GM21737 (cell line): ENCODE results near the gene KRTAP10-5.
"Not testable (repeated sequence)": the region's sequence is repeated elsewhere in the genome, so short reads cannot be mapped to it uniquely, and the experiment has no call there.

ENCODE experiments used
- ATAC-seq: cut with Tn5 transposase; IDR thresholded peaks from one replicate; pipeline ENCODE4 v1.9.1; 2021; ENCODE audit warnings: mild to moderate bottlenecking, moderate library complexity; ENCODE audit not compliant: unreplicated experiment

Gene KRTAP10-5

DNA sequence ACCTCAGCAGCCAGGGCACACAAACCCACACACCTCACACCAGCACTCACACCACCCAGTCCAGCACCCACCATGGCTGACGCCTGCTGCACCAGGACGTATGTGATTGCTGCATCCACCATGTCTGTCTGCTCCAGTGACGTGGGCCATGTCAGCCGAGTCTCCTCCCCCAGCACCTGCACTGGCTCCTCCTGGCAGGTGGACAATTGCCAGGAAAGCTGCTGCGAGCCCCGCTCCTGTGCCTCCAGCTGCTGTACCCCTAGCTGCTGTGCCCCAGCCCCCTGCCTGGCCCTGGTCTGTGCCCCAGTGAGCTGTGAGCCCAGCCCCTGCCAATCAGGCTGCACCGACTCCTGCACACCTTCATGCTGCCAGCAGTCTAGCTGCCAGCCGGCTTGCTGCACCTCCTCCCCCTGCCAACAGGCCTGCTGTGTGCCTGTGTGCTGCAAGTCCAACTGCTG, 31.7 kb upstream of the KRTAP10-5 start, which contains the start of gene KRTAP10-8:
Gene KRTAP10-8, plus strand, starts transcription at position 51 of the 458 bp plus-strand sequence. Its CDS starts 22 bp downstream, at position 73.
- ATAC-seq: no peak

DNA sequence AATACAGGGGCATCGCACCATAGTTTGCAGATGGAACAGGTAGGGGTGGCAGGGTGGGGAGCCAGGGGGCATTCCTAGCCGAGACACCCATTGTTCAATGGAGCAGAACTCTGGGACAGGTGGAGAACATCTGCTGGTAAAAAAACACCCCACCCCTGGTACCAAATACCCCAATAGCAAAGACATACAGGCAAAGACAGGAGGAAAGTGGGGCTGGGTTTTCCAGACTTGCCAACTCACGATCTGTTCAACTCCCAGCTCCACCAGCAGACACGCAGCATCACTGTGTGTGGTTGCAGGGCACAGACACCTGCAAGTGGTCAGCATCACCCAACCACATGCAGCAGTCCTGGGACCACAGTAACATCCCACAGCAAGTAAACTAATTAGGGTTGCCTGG, 31.1 kb upstream of the KRTAP10-5 start:
- no peak for ATAC-seq

DNA sequence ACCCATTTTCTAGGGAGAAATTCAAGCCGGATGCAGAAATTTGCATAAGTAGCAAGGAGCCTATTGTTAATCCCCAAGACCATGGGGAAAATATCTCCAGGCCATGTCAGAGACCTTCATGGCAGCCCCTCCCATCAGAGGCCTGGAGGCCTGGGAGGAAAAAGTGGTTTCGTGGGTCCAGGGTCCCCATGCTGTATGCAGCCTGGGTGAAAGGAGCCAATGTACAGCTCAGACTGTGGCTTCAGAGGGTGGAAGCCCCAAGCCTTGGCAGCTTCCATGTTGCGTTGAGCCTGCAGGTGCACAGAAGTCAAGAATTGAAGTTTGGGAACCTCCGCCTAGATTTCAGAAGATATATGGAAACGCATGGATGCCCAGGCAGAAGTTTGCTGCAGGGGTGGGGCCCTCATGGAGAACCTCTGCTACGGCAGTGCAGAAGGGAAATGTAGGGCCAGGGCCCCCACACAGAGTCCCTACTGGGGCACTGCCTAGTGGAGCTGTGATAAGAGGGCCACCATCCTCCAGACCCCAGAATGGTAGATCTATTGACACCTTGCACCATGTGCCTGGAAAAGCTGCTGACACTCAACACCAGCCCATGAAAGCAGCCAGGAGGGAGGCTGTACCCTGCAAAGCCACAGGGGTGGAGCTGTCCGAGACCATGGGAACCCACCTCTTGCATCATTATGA, 29.9 kb upstream of the KRTAP10-5 start:
- ATAC-seq: not testable (repeated sequence)

DNA sequence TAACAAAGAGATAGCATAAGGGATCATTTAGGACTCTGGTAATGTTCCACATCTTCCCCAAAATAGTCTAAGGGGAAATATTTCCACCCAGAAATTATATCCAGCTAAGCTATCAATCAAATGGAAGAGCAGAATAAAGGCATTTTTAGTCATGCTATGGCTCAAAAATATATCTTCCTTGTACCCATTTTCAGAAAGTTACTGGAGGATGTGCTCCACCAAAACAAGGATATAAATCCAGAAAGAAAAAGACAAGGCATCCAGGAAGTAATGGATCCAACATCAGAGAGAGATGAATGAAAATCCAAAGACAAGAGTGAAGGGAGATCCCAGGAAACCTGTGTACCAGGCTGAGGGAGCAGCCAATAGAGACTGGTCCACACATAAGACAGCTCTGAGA, 28.8 kb upstream of the KRTAP10-5 start:
- ATAC-seq: no peak

DNA sequence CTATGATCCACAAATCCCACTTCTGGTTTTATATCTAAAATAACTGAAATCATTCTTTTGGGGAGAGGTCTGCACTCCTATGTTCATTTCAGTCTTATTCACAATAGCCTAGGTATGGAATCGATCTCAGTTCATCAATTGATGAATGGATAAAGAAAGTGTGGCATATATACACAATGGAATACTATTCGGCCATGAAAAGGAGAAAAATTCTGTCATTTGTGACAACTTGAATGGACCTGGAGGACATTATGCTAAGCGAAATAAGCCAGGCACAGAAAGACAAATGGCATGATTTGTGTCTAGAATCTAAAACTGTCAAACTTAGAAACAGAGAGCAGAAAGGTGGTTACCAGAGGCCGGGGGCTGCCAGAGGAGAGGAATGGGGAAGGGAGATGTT, 26.1 kb upstream of the KRTAP10-5 start:
- ATAC-seq: no peak

DNA sequence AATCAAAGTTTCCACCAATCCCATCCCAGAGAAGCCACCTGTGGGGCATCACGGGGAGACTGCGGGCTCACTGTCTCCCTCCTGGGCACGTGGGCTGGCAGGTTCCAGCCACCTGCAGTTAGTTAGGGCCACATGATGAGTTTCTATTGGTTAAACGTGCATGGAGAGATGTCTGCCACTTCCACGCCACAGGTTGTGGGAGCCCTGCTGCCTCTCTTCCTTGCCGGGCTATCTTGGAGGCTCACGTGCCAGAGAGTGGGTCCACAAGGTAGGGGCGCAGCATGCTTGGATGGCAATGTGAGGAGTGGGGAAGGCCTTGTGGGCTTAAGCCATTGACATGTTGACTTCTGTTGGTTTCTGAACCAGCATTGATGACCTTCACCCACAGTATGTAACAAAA, 23.5 kb upstream of the KRTAP10-5 start:
- ATAC-seq: no peak

DNA sequence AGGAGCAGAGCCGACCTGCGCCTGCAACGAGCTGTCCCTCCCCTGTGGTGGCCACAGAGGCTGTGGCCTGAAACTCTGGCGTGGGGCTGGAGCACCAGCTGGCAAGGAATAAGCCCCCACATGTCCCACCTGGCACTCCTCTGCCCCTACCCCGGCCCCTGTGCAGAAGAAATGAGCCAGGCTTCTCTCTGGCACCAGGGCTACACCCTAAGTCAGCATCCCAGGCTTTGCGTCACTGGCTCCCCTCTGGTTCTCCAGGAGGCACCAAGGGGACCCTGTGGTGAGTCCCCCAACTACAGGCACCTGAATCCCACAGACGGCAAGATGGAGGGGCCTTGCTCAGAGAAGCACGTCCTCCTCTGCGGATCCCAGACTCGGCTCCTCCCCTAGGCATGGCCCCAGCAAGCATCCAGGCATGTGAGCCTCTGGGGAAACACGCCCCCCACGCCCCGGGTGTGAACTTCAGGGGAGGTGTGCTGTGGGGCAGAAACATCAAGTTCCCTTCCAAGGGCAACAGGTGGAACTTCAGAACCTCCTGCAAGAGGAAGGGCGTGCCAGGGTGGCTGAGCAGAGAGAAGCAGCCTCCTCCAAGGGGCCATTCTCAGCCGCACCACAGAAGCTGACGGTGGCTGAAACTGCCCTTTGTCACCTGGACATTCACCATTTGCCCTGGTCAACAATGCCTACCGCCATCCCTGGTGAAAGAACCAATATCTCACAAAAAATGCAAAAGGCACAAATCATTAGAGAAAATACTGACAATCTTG, 22.9 kb upstream of the KRTAP10-5 start:
- ATAC-seq: no peak

DNA sequence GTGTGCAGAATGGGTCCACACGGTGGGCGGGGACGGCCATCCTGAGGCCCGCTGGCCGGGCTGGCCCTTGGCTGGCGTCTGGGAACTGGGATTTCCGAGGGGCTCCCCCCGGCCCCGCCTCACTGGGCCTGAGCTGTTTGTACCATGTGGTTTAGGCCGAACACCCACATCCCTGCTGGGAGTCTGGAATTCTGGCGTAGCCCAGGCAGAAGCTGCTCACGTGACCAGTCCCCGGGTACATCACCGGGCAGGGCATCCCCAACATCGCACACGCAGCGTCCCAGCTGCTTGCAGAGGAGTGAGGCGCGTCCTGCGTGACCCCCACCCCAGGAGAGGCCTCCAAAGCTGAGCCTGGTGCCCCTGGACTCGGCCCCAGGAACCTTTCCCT, 22.1 kb upstream of the KRTAP10-5 start:
- no peak for ATAC-seq

DNA sequence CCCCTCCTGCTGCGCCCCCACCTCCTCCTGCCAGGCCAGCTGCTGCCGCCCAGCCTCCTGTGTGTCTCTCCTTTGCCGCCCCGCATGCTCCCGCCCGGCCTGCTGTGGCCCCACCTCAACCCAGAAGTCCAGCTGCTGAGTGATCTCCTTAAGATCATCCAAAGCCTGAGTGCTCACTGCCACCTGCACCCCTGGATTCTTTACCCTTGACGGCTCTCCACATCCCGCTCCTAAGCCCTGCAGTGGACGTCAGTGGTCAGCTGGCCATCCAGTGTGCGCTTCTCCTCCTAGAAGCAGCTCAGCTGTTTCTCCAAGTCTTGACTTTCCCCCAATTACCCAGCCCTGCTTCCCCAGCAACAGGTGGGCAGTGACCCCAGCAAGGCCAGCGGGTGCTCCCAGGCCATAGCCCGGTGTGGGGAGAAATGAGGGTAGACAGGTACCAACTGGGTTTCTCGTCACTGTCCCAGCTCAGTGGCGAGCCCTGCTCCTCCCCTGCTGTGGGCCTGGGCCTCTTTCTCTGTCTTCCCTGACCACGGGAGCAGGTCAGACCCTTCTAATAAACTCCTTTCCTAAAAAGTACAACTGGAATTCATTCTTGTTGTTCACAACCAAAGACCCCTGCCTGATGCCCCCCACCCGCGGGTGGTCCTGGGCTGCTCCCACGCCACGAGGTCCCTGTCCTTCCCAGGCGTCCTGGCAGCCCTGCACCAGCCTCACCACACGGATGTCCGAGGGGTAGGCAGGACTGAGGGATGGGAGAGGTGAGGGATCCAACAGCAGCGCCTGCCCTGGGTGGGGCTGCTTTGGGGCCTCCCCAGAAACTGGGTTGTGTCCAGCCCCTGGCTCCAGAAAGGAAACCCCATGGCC, 21.4 kb upstream of the KRTAP10-5 start:
- ATAC-seq: no peak

DNA sequence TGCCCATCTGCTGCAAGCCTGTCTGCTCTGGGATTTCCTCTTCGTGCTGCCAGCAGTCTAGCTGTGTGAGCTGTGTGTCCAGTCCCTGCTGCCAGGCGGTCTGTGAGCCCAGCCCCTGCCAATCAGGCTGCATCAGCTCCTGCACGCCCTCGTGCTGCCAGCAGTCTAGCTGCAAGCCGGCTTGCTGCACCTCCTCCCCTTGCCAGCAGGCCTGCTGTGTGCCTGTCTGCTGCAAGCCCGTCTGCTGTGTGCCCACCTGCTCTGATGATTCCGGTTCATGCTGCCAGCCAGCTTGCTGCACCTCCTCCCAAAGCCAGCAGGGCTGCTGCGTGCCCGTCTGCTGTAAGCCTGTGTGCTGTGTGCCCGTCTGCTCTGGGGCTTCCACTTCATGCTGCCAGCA, 20.7 kb upstream of the KRTAP10-5 start:
- not testable (repeated sequence) for ATAC-seq

DNA sequence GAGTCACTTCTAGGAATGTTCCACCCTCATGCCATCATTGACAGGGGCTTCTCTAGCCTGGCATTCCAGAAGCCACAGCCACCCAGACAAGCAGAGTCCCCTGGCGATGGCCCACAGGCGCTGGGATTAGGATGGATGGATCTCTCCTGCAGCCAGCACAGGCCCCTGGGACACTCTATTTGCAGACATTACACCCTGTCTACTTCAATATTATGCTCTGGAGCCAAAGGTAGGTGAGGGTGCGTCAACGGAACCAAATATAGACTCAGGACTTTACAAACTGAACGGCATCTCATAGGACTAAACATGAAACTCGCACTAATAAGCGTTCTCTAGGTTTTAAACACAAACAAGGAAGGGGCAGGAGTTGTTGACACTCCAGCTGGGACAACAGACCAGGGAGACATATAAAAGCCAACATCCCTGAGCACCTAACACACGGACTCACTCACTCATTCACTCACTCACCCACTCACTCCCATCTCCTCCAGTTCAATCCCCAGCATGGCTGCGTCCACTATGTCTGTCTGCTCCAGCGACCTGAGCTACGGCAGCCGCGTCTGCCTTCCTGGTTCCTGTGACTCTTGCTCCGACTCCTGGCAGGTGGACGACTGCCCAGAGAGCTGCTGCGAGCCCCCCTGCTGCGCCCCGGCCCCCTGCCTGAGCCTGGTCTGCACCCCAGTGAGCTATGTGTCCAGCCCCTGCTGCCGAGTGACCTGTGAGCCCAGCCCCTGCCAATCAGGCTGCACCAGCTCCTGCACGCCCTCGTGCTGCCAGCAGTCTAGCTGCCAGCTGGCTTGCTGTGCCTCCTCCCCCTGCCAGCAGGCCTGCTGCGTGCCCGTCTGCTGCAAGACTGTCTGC, 19.9 kb upstream of the KRTAP10-5 start, which contains the start of gene KRTAP10-7:
Gene KRTAP10-7, plus strand, starts transcription at position 480 of the 861 bp plus-strand sequence. Its CDS starts 25 bp downstream, at position 505.
- ATAC-seq: not testable (repeated sequence)

DNA sequence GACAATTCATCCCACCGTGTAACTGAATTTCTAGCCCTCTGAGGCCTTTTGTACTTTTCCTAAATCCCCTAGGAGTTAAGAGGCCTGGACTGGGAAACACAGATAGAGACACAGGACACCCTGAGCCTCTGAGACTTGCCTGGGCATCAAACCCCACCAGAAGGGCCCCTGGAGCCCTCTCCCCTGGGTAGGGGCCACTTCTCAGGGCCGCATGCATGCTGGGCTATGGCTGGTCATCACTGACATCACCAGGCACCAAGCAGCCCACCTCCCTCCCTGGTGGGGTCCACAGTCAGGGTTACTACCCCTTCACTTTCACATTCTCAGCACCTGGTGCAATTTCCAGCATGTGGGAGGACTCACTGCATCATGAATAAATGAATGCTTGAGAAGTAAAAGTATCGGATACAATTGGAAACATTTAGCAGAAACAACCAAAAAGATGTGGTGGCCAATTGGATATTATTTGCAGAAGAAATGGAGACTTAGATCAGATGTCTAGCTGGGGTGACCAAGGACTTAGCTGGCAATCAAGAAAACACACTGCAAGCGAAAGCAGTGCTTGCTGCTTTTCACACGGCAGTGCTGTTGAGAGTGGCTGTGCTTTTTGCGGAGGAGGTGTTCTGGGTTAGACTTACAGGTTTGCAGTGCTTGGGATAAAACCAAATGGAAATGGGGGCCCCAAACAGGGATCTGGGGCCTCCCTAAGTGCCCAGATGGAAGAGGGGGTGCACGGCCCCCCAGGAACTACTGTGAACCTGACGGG, 19.0 kb upstream of the KRTAP10-5 start:
- ATAC-seq: no peak

DNA sequence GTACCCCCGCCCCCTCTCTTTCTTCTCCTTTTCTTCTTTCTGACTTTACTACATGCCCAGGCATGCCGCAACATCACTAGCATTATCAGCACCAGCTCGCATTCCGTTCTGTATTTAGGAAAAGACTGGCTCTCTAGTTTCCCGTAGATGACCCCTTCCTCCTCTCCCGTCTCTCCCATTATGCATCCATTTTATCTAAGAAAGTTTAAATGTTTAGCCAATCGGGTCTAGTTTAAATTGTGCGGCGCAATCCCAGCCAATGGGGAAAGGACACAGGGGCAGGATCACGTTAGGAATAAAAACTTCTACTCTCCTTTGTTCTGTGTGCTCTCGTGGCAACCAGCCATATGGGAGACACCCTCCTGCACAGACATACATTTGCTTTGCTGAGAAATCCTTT, 17.7 kb upstream of the KRTAP10-5 start:
- ATAC-seq: no peak

DNA sequence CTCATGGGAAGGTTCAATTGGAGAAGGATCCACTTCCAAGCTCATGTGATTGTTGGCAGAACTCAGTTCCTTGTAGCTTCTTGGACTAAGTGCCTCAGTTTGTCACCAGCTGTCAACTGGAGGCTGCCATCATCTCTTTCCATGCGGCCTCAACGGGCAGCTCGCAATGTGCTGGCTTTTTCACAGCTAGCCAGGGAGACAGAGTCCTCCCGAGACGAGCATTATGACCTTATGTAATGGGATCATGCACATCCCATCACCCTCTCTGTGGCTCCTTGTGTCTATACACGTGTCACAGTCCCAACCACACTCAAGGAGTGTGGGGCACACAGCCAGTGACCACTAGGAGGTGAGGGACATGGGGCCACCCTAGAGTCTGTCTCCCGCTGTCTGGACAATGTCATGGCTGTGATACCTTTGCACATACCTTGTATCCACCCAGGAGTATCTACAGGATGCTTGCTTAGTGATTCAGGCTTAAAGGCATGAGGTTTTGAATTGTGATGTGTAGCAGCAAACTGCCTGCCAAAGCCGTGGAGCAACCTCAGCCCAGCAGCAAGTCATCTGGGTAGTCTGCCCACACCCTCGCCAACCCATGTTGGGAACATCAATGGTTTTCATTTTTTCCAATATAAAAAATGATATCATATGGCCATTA, 15.8 kb upstream of the KRTAP10-5 start:
- no peak for ATAC-seq

DNA sequence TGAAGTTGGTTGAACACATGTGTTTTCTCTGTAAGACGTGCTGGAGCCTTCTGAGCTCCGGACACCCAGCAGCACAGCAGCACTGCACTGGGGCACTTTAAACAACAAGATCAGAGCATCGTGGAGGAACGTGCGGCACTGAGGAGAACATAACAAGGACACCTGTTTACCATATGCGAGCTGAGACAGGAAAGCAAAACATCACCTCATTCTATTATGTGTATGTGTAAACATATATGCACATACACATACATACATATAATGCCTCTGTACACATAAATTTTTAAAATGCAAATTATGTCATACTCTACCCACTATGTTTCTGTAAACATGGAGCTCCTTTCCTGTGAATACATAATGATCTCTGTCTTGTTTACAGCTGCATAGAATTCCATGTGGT, 15.1 kb upstream of the KRTAP10-5 start:
- no peak for ATAC-seq

DNA sequence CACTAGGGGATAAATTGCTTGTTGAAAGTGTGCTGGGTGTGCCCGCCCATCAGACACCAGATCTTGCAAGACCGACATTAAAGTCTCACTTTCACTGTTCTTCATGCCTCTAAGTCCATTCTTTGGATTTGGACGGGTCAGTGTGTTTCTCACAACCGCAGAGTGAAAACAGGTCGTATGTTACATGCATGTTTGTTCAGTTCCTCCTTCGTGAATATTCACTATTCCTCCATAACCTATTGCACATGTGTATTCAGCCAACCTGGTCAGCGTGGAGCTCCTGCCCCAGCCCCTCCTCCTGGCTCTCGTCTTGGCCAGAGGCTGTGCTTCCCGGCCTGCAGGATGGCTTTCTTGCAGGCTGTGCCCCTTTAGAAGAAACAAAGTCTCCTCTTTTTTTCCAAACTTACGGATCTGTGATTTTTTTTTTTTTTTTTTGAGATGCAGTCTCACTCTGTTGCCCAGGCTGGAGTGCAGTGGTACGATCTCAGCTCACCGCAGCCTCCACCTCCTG, 14.1 kb upstream of the KRTAP10-5 start:
- ATAC-seq: no peak

DNA sequence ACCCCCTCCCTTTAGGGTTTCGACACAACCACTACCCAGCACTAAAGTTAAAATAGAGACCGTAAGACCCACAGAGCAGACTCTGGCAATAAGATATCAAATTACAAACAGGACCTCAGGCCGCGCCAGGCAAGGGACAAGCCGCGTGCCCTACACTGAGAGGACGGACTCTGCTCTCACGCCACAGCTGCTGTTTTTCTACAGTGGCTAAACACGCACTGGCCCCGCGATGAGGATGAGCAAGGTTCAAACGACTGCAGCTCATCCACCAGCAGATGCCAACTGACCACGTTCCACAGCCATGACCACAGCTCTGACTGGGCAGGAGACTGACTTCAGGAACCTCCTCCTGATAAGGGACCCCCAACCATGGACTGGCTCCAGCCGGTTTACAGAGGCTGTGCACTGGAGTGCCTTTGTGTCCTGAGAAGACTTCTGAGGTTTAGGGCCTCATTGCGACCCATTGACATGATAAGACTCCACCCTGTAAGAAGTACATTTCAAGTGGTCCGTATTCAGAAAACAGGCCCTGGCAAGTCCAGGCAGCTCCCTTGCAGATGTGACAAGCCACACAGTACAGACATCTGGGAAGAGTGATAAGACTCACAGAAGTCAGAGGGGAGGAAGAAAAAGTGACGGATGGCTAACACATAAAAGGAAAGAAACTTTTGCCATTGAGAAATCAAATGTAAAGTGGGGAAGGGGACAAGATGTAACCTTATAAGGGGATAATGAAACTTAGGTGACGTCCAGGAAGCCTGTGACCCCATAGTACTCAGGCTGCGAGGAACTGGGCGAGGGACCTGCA, 13.4 kb upstream of the KRTAP10-5 start:
- no peak for ATAC-seq
